ENCODE data around the gene DNAJB6. TPM values are rescaled to one million over a fixed set of nuclear protein-coding genes. Genes with fewer than 3 reads are reported as not detected.

DNAJB6 gene
- total RNA-seq, 2 experiments from 2014 or later, result 67.8 to 80.6 TPM

DNA sequence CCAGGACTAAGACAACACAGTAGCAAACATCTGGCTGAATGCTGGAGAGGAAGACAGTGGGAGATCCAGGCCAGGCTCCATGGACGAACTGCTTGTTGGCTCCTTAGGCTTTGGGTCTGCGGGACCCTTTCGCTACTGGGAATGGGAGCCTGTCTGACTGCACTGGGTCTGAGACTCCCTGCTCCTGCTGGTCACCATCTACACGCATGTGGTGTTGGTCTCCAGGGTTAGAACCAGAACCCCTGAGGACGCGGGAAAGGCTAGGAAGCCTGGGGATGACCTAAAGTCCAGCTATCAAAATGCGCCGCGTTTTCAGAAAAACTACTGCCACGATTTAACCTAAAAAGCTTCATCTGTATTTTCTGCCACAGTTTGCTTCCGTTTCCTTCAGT lies 817 bp upstream of the DNAJB6 start:
- H3K27me3 Mint-ChIP-seq, result peaks cover 5% of the 10 kb centered on the region
- no peak for DNase-seq
- POLR2A ChIA-PET, result interaction anchor here (0.9 to 4.0 kb wide), 6 partner anchors 11 to 40 kb away, joined by 3 to 22 read pairs (median 4); no protein-coding TSS in a partner anchor

DNA sequence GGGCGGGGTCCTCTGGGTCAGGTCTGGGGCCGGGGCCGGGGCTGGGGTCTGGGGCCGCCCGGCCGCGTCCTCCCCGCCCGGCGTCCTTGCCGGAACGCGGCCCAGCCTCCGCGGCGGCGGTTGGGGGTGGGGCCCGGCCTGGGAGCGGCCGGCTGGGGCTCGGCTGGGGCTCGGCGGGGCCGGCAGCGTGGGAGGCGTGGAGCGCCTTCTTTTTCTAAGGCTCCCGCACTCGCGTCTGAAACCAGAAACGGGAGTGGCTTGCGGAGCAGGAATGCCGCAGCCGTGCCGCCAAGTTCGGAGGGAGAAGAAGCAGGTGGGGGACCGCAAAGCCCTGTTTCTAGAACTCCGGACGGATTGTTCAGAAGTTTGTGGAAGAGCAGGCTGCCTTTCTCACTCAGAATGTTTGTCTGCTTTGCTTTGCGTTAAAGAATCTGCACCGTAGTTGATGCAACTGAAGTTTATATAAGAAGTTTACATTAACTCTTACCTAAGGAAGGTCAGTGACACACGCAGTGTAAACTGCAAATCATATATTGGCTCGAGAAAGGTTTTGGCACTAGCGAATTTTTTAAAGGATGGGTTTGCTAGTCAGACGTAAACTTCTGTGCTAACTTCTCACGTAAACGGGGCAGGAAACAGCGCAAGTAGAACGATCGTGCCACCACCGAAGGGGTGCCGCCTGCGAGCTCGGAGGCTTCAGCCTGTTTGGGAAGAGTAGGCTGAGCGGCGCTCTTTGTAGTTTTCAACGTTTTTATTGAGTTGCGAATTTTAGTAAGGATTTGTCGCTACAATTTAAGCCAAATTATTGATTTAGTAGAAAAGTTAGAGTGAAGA lies 729 bp downstream of the DNAJB6 start:
- TF ChIP-seq, protein P1, sequence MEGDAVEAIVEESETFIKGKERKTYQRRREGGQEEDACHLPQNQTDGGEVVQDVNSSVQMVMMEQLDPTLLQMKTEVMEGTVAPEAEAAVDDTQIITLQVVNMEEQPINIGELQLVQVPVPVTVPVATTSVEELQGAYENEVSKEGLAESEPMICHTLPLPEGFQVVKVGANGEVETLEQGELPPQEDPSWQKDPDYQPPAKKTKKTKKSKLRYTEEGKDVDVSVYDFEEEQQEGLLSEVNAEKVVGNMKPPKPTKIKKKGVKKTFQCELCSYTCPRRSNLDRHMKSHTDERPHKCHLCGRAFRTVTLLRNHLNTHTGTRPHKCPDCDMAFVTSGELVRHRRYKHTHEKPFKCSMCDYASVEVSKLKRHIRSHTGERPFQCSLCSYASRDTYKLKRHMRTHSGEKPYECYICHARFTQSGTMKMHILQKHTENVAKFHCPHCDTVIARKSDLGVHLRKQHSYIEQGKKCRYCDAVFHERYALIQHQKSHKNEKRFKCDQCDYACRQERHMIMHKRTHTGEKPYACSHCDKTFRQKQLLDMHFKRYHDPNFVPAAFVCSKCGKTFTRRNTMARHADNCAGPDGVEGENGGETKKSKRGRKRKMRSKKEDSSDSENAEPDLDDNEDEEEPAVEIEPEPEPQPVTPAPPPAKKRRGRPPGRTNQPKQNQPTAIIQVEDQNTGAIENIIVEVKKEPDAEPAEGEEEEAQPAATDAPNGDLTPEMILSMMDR (IDR thresholded peaks at IDR 0.05), result no peak
- DNase-seq (peak; percentile 79), ATAC-seq (peak; percentile 66)
- Mint-ChIP-seq H3K27ac (peak overlapping the region; percentile 95), H3K4me1 (ENCODE audit: low read depth) (peaks cover 37% of the 10 kb centered on the region), H3K4me3 (peak overlapping the region; percentile 85), H3K36me3 (ENCODE audit: low read depth) (peaks cover 23% of the 10 kb centered on the region), H3K9me3 (no peaks in the 10 kb centered on the region), H3K27me3 (peaks cover 4% of the 10 kb centered on the region)
- intact Hi-C loops (cut with micrococcal nuclease), result loop anchor here (5.0 kb wide), 1 partner anchor 35 kb away; no protein-coding TSS in a partner anchor
- ChIA-PET POLR2A (interaction anchor here (1.1 to 4.0 kb wide), 6 partner anchors 9 to 197 kb away, joined by 3 to 22 read pairs (median 4); no protein-coding TSS in a partner anchor), CTCF (interaction anchor here (0.9 to 2.8 kb wide), 6 partner anchors 13 to 87 kb away, joined by 3 to 21 read pairs (median 4); no protein-coding TSS in a partner anchor)

More for the DNA sequence above, 817 bp upstream of the DNAJB6 start:
- Mint-ChIP-seq H3K4me3 (peak overlapping the region; percentile 87), H3K36me3 (ENCODE audit: low read depth) (peaks cover 23% of the 10 kb centered on the region), H3K27ac (peak overlapping the region; percentile 95), H3K9me3 (no peaks in the 10 kb centered on the region), H3K4me1 (ENCODE audit: low read depth) (peaks cover 26% of the 10 kb centered on the region)
- TF ChIP-seq, protein P1 (IDR thresholded peaks at IDR 0.05), result no peak
- no peak for ATAC-seq
- intact Hi-C loops (cut with micrococcal nuclease), result loop anchor here (5.0 kb wide), 1 partner anchor 34 kb away; no protein-coding TSS in a partner anchor
- CTCF ChIA-PET, result no interaction called here

DNA sequence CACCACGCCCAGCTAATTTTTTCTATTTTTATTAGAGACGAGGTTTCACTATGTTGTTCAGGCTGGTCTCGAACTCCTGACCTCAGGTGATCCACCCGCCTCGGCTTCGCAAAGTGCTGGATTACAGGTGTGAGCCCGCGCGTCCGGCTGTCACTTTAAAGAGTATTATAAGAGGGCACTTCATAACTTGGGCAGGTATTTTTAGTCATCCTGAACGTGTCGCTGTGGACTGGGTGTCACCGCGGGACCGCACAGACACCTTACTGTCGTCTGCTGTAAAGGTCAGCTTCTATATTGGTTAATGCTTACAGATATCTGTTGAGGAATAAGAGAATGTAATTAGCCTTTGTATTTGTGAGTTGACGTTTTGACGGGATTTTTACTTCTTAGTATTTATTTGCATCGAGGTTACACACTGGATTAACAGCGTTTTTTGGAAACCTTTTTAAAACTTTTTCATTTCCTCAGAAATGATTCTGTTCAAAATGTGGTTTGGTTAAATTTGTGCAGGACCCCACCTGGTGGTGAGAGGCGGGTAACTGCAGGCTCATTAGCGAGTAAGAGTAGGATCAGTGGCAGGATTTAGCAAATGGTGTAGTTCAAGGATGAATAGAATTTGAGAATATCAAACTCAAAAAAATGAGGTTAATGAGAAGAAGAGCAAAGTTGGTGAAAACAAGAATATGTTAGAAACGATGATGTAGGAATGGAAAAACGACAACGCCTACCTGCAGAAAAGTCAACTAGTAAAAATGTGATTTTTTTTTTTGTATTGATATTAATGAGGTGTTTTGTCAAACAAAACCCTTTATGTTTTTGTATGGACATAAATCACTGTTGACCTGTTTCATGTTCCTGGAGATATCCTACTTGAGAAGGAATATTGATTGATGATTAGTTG lies 3.2 kb downstream of the DNAJB6 start:
- Mint-ChIP-seq H3K4me3 (peak overlapping the region; percentile 85), H3K27ac (peak overlapping the region; percentile 6), H3K9me3 (no peaks in the 10 kb centered on the region), H3K4me1 (ENCODE audit: low read depth) (peaks cover 48% of the 10 kb centered on the region), H3K36me3 (ENCODE audit: low read depth) (peaks cover 32% of the 10 kb centered on the region), H3K27me3 (peaks cover 2% of the 10 kb centered on the region)
- peak; percentile 83 for DNase-seq
- peak; percentile 37 for ATAC-seq
- intact Hi-C loops (cut with micrococcal nuclease), result loop anchor here (5.0 kb wide), 1 partner anchor 38 kb away; no protein-coding TSS in a partner anchor
- POLR2A ChIA-PET, result interaction anchor here (1.8 to 4.0 kb wide), 2 partner anchors 18 to 37 kb away, joined by 7 to 22 read pairs; no protein-coding TSS in a partner anchor
- CTCF ChIA-PET, result interaction anchor here (0.7 to 2.8 kb wide), 8 partner anchors 13 to 117 kb away, joined by 3 to 21 read pairs (median 4); no protein-coding TSS in a partner anchor
- TF ChIP-seq, protein P1 (IDR thresholded peaks at IDR 0.05), result peak; percentile 99

DNA sequence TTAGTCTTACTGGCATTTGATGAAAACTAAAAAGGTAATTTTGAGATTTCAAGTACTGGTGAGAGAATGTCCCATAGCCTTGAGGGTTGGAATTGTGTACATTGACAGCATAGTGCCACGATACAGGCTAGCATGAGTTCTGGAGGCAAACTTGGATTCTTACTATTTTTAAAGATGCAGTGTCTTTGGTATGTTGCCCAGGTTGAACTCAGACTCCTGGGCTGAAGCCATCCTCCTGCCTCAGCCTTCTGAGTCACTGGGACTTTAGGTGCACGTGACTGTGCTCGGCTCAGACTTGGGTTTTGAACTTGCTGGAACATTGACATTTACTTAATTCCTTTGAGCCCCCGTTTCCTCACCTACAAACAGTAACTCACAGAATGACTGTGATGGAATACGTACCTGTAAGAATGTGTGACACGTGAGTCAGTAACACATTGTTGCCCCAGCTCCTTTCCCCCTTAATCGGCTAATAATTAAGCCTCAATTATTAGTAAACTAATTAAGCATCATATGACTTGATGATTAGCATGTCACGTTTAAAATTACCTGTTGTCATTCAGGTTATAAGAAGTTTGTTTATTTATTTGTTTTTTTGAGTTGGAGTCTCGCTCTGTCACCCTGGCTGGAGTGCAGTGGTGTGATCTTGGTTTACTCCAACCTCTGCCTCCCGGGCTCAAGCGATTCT lies 10.6 kb downstream of the DNAJB6 start:
- POLR2A ChIA-PET, result interaction anchor here (1.3 to 2.8 kb wide), 2 partner anchors 11 to 17 kb away, joined by 3 to 9 read pairs; partner anchors contain the start of gene DNAJB6
- ATAC-seq (peak; percentile 82), DNase-seq (peak; percentile 56)
- H3K4me1 Mint-ChIP-seq (ENCODE audit: low read depth), result peaks cover 66% of the 10 kb centered on the region
- H3K27ac Mint-ChIP-seq, result peak overlapping the region; percentile 64
- no peaks in the 10 kb centered on the region for H3K9me3 Mint-ChIP-seq
- TF ChIP-seq, protein P1 (IDR thresholded peaks at IDR 0.05), result no peak
- peaks cover 25% of the 10 kb centered on the region for H3K36me3 Mint-ChIP-seq (ENCODE audit: low read depth)
- H3K27me3 Mint-ChIP-seq, result no peaks in the 10 kb centered on the region
- no peak overlapping the region for H3K4me3 Mint-ChIP-seq
- intact Hi-C loops (cut with micrococcal nuclease), result no loop called here
- CTCF ChIA-PET, result interaction anchor here (0.9 to 1.3 kb wide), 2 partner anchors 40 to 41 kb away, joined by 3 to 5 read pairs; no protein-coding TSS in a partner anchor
